H1 (cell line): ENCODE results near the gene TMEM108. TPM values are rescaled to one million over a fixed set of nuclear protein-coding genes. Genes with fewer than 3 reads are reported as not detected.

Experiments
- CTCF ChIA-PET: fragments of 300-600 bp; sonication (Branson Sonifier 250); formaldehyde crosslinking; loops from one replicate; lab custom pipeline; 2021; ENCODE audit not compliant: partially characterized antibody; lab: Charles Lee
- POLR2A ChIA-PET: fragments of 300-600 bp; sonication (Branson Sonifier 250); formaldehyde crosslinking; loops from one replicate; lab custom pipeline; 2021; ENCODE audit warnings: inconsistent platforms; ENCODE audit not compliant: partially characterized antibody; lab: Charles Lee
- DNase-seq, 2 experiments: peaks; one replicate each; pipeline versions ENCODE4 v3.0.0 to v3.0.0-alpha.2; 2010 to 2022; ENCODE audit warnings: low spot score in 2 of 2, low read depth in 1 of 2, mixed read lengths in 1 of 2
- FAIRE-seq: peaks from 2 replicates; lab custom pipeline; 2011; peaks lifted over from hg19 to GRCh38; lab: Jason Lieb, UNC
- H2AFZ ChIP-seq: 2 replicates; pipeline ENCODE4 v1.8.1; 2012; ENCODE audit warnings: low read length, inconsistent platforms
- H2AK5ac ChIP-seq: 2 replicates; pipeline ENCODE4 v1.6.1; 2013; ENCODE audit warnings: low read depth, low read length
- H2BK120ac ChIP-seq: replicated peaks from 2 replicates; pipeline ENCODE3; 2013; ENCODE audit warnings: low read depth, low read length, inconsistent platforms
- H2BK12ac ChIP-seq: 2 replicates; pipeline ENCODE4 v1.6.1; 2013; ENCODE audit warnings: low read depth, low read length
- H2BK15ac ChIP-seq: 2 replicates; pipeline ENCODE4 v1.6.1; 2013; ENCODE audit warnings: low read length
- H2BK20ac ChIP-seq: 2 replicates; pipeline ENCODE4 v1.6.1; 2013; ENCODE audit warnings: low read length
- H2BK5ac ChIP-seq: 2 replicates; pipeline ENCODE4 v1.6.1; 2013; ENCODE audit warnings: low read depth, low read length
- H3K14ac ChIP-seq: 2 replicates; pipeline ENCODE4 v1.6.1; 2013; ENCODE audit warnings: inconsistent platforms; ENCODE audit not compliant: insufficient read length
- H3K18ac ChIP-seq: 2 replicates; pipeline ENCODE4 v1.6.1; 2013; ENCODE audit warnings: low read length; ENCODE audit errors: extremely low read depth
- H3K23ac ChIP-seq: 2 replicates; pipeline ENCODE4 v1.6.1; 2013; ENCODE audit warnings: inconsistent platforms; ENCODE audit not compliant: insufficient read length
- H3K23me2 ChIP-seq: 2 replicates; pipeline ENCODE4 v1.6.1; 2013; ENCODE audit warnings: low read depth, low read length
- H3K27ac ChIP-seq: 2 replicates; pipeline ENCODE4 v1.6.1; 2011; ENCODE audit warnings: low read depth, low read length, inconsistent platforms
- H3K27me3 ChIP-seq, 4 experiments: replicated peaks in 1 of 4; 1 replicate in 1 of 4; 2 replicates in 3 of 4; pipeline versions ENCODE4 v1.6.1 to v1.8.1; 2011 to 2013; ENCODE audit warnings: low read length in 3 of 4, mild to moderate bottlenecking in 3 of 4, inconsistent platforms in 2 of 4, mixed read lengths in 2 of 4, moderate library complexity in 1 of 4; ENCODE audit not compliant: control insufficient read depth in 3 of 4, insufficient read depth in 3 of 4; ENCODE audit errors: extremely low read depth in 1 of 4
- H3K36me3 ChIP-seq, 4 experiments: 2 replicates each; pipeline versions ENCODE4 v1.6.1 to v1.8.1; 2011 to 2013; ENCODE audit warnings: mild to moderate bottlenecking in 4 of 4, low read length in 3 of 4, moderate library complexity in 2 of 4, control low read depth in 1 of 4, inconsistent platforms in 1 of 4; ENCODE audit not compliant: insufficient read depth in 4 of 4, control insufficient read depth in 2 of 4
- H3K4ac ChIP-seq: replicated peaks from 2 replicates; pipeline ENCODE3; 2013; ENCODE audit warnings: low read length, low read depth, mixed read lengths, inconsistent platforms; ENCODE audit not compliant: insufficient read length
- H3K4me1 ChIP-seq, 4 experiments: replicated peaks in 1 of 4; 1 replicate in 1 of 4; 2 replicates in 3 of 4; pipeline versions ENCODE4 v1.6.1 to v1.8.1; 2011 to 2013; ENCODE audit warnings: low read length in 3 of 4, inconsistent platforms in 2 of 4, mixed read lengths in 1 of 4; ENCODE audit not compliant: insufficient read depth in 4 of 4, control insufficient read depth in 3 of 4
- H3K4me2 ChIP-seq, 2 experiments: 2 replicates each; pipeline versions ENCODE4 v1.6.1 to v1.8.1; 2011 to 2013; ENCODE audit warnings: low read depth in 2 of 2, low read length in 2 of 2, control low read depth in 1 of 2, inconsistent platforms in 1 of 2, mild to moderate bottlenecking in 1 of 2; ENCODE audit not compliant: insufficient read depth in 1 of 2
- H3K4me3 ChIP-seq, 4 experiments: fragments of 200-600, 300-600 bp in 1 of 4; sonication (generic), shearing (Covaris generic), sonication (Bioruptor Twin) in 1 of 4; 2 replicates each; pipeline versions ENCODE4 v1.5.1 to v1.8.1; 2011 to 2016; ENCODE audit warnings: low read length in 4 of 4, low read depth in 3 of 4, control low read depth in 2 of 4, inconsistent platforms in 2 of 4, mild to moderate bottlenecking in 2 of 4, mixed read lengths in 1 of 4, moderate library complexity in 1 of 4; ENCODE audit not compliant: insufficient read depth in 2 of 4; ENCODE audit errors: extremely low read depth in 1 of 4
- H3K56ac ChIP-seq: replicated peaks from 2 replicates; pipeline ENCODE3; 2013; ENCODE audit warnings: low read depth, mild to moderate bottlenecking, mixed read lengths, low read length, inconsistent platforms; ENCODE audit not compliant: insufficient read length
- H3K79me1 ChIP-seq: 2 replicates; pipeline ENCODE4 v1.6.1; 2013; ENCODE audit warnings: low read depth, low read length, control low read depth
- H3K79me2 ChIP-seq, 2 experiments: 2 replicates each; pipeline versions ENCODE4 v1.6.1 to v1.8.1; 2012 to 2013; ENCODE audit warnings: low read length in 2 of 2, mild to moderate bottlenecking in 2 of 2, inconsistent platforms in 1 of 2; ENCODE audit not compliant: insufficient read depth in 2 of 2, control insufficient read depth in 1 of 2
- H3K9ac ChIP-seq, 4 experiments: replicated peaks in 1 of 4; 1 replicate in 1 of 4; 2 replicates in 3 of 4; pipeline versions ENCODE4 v1.6.1 to v1.8.1; 2011 to 2013; ENCODE audit warnings: low read depth in 3 of 4, low read length in 3 of 4, control low read depth in 2 of 4, mild to moderate bottlenecking in 2 of 4, moderate library complexity in 2 of 4, inconsistent platforms in 1 of 4; ENCODE audit errors: extremely low read depth in 1 of 4
- H3K9me3 ChIP-seq, 2 experiments: 2 replicates each; pipeline versions ENCODE4 v1.6.1 to v1.8.1; 2012 to 2013; ENCODE audit warnings: mild to moderate bottlenecking in 2 of 2, moderate library complexity in 2 of 2, control low read depth in 1 of 2, inconsistent platforms in 1 of 2, low read depth in 1 of 2, low read length in 1 of 2, mixed read lengths in 1 of 2; ENCODE audit not compliant: insufficient read depth in 2 of 2
- H4K20me1 ChIP-seq, 2 experiments: replicated peaks in 1 of 2; 2 replicates each; pipeline versions ENCODE3 to v1.8.1; 2011 to 2013; ENCODE audit warnings: inconsistent platforms in 2 of 2, low read length in 2 of 2, mild to moderate bottlenecking in 1 of 2; ENCODE audit not compliant: insufficient read depth in 2 of 2, control insufficient read depth in 1 of 2
- H4K5ac ChIP-seq: 2 replicates; pipeline ENCODE4 v1.6.1; 2013; ENCODE audit warnings: low read length, low read depth, mixed read lengths, inconsistent platforms; ENCODE audit not compliant: insufficient read length
- H4K8ac ChIP-seq: 2 replicates; pipeline ENCODE4 v1.8.0; 2013; ENCODE audit warnings: mild to moderate bottlenecking, moderate library complexity, low read length, inconsistent platforms; ENCODE audit not compliant: insufficient read depth; ENCODE audit errors: extremely low read depth
- H4K91ac ChIP-seq: replicated peaks from 2 replicates; pipeline ENCODE3; 2013; ENCODE audit warnings: low read length, mixed read lengths, inconsistent platforms; ENCODE audit not compliant: insufficient read length
- GTF2F1 ChIP-seq: IDR thresholded peaks from 2 replicates; pipeline ENCODE4 v1.6.1; 2012; ENCODE audit warnings: low read depth, low read length, improper control_type of control experiment, borderline replicate concordance
- JUN ChIP-seq: IDR thresholded peaks from 2 replicates; pipeline ENCODE4 v1.6.1; 2011; ENCODE audit warnings: low read depth, mild to moderate bottlenecking, improper control_type of control experiment, low read length
- KDM5A ChIP-seq: fragments of 200-600 bp; IDR thresholded peaks from 2 replicates; pipeline ENCODE4 v1.7.1; 2012; ENCODE audit warnings: mild to moderate bottlenecking, low read length, inconsistent platforms, mixed read lengths
- NANOG ChIP-seq: IDR thresholded peaks from 2 replicates; pipeline ENCODE4 v1.6.1; 2011; ENCODE audit warnings: low read length, low read depth, mild to moderate bottlenecking, inconsistent platforms; ENCODE audit not compliant: insufficient read depth, poor library complexity, severe bottlenecking
- RBBP5 ChIP-seq: IDR thresholded peaks from 2 replicates; pipeline ENCODE4 v1.7.1; 2012; ENCODE audit warnings: low read depth, mild to moderate bottlenecking, inconsistent platforms, low read length, moderate library complexity, borderline replicate concordance
- SAP30 ChIP-seq: fragments of 300-600 bp; sonication (generic); IDR thresholded peaks from 2 replicates; pipeline ENCODE4 v1.7.1; 2012; ENCODE audit warnings: low read length, moderate library complexity, mild to moderate bottlenecking, inconsistent platforms; ENCODE audit not compliant: insufficient read depth, insufficient replicate concordance
- SIRT6 ChIP-seq: IDR thresholded peaks from one replicate; pipeline ENCODE4 v1.7.1; 2012; ENCODE audit warnings: low read length, inconsistent platforms
- TAF7 ChIP-seq: optimal IDR thresholded peaks from 2 replicates; pipeline ENCODE3; 2011; ENCODE audit warnings: low read depth, mild to moderate bottlenecking, inconsistent platforms, low read length, moderate library complexity, borderline replicate concordance
- TCF12 ChIP-seq: IDR thresholded peaks from 2 replicates; pipeline ENCODE4 v1.6.1; 2011; ENCODE audit warnings: low read depth, mild to moderate bottlenecking, low read length
- WGBS, 2 experiments: shearing (Covaris generic) in 1 of 2; methylation state at CpG; one replicate each; pipeline versions ENCODE4 v1.1.6 to v1.1.7; 2013 to 2015; ENCODE audit warnings: low lambda C conversion rate in 2 of 2, mixed read lengths in 2 of 2, inconsistent platforms in 1 of 2, low coverage in 1 of 2, missing lambda C conversion rate in 1 of 2; ENCODE audit not compliant: insufficient replicate concordance in 2 of 2, insufficient coverage in 1 of 2, insufficient read length in 1 of 2; ENCODE audit errors: extremely low coverage in 1 of 2, missing lambda C conversion rate in 1 of 2; 5-methylcytosine and 5-hydroxymethylcytosine counted together
- polyA plus RNA-seq, 7 experiments: library from polyadenylated mRNA; depleted of rRNA in 3 of 7; stranded (reverse) in 5 of 7; unstranded in 2 of 7; fragments of >200 nt in 5 of 7; fragments of 200-250 nt in 2 of 7; gene quantifications; 1 replicate in 5 of 7; 2 replicates in 1 of 7; 4 replicates in 1 of 7; pipeline versions ENCODE4 v1.2.1 to v1.2.3, GENCODE V29; 2011 to 2013; ENCODE audit warnings: missing spikeins in 2 of 7, mixed read lengths in 2 of 7
- total RNA-seq: library from RNA; stranded (reverse); fragmentation: NEBNext Ultra II Directional; extraction: Animal tissue kit (Norgen Biotek cat#: 25700); gene quantifications from 2 replicates; pipeline ENCODE4 v1.2.1, GENCODE V29; 2021

TMEM108 gene
- total and polyA plus RNA-seq, 2 of the 8 experiments (the other 6 are each of a cell fraction or from before 2014, with no cell fraction given) = 14.3 to 16.2 TPM

- Histone ChIP-seq H2BK12ac (no peak overlapping the region), H3K36me3 (no peaks in the 10 kb centered on the region), H3K18ac (no peak overlapping the region), H3K79me2 (no peaks in the 10 kb centered on the region), H3K79me1 (no peaks in the 10 kb centered on the region), H2AFZ (no peak overlapping the region), H3K4me3 (no peak overlapping the region), H2BK120ac (no peak overlapping the region), H4K20me1 (no peaks in the 10 kb centered on the region), H2AK5ac (no peak overlapping the region), H3K23ac (no peak overlapping the region), H3K27ac (no peak overlapping the region)
- no peak for DNase-seq
- CTCF ChIA-PET = interaction anchor here (1.3 kb wide), 1 partner anchor 9 kb away, joined by 7 read pairs; no protein-coding TSS in a partner anchor
- WGBS, 2 experiments = 91% methylated on average over 1 of the region's 4 CpGs; no CpG with 5 or more reads in 1 of the 2 experiments
- TF ChIP-seq RBBP5 (no peak), GTF2F1 (no peak), TCF12 (no peak), NANOG (no peak), SAP30 (no peak), JUN (no peak), TAF7 (no peak), KDM5A (no peak), SIRT6 (no peak)
- TF ChIP-seq, all 59 proteins: peak for 0
- H3K14ac ChIP-seq = no peak overlapping the region
- no peak overlapping the region for H2BK20ac ChIP-seq
- H3K56ac ChIP-seq = no peak overlapping the region
- H3K4me1 ChIP-seq = no peaks in the 10 kb centered on the region
- no peak overlapping the region for H4K8ac ChIP-seq
- FAIRE-seq = no peak
- no peaks in the 10 kb centered on the region for H3K9me3 ChIP-seq
- H4K91ac ChIP-seq = no peak overlapping the region
- POLR2A ChIA-PET = interaction anchor here (0.5 kb wide), 1 partner anchor 330 kb away, joined by 3 read pairs; no protein-coding TSS in a partner anchor
- no peak overlapping the region for H3K4ac ChIP-seq
- H3K4me2 ChIP-seq = no peak overlapping the region
- peaks cover 4% of the 10 kb centered on the region; the same call in 1 of the 2 replicates for H3K23me2 ChIP-seq
- no peak overlapping the region for H2BK15ac ChIP-seq
- no peak overlapping the region for H3K9ac ChIP-seq
- no peak overlapping the region for H4K5ac ChIP-seq
- no peaks in the 10 kb centered on the region for H3K27me3 ChIP-seq
- H2BK5ac ChIP-seq = no peak overlapping the region
Observed at GRCh38 chr3:133414021-133414392, 375.8 kb downstream of the TMEM108 start.
